ENCODE results near the gene BPIFB6.

BPIFB6 gene

DNA sequence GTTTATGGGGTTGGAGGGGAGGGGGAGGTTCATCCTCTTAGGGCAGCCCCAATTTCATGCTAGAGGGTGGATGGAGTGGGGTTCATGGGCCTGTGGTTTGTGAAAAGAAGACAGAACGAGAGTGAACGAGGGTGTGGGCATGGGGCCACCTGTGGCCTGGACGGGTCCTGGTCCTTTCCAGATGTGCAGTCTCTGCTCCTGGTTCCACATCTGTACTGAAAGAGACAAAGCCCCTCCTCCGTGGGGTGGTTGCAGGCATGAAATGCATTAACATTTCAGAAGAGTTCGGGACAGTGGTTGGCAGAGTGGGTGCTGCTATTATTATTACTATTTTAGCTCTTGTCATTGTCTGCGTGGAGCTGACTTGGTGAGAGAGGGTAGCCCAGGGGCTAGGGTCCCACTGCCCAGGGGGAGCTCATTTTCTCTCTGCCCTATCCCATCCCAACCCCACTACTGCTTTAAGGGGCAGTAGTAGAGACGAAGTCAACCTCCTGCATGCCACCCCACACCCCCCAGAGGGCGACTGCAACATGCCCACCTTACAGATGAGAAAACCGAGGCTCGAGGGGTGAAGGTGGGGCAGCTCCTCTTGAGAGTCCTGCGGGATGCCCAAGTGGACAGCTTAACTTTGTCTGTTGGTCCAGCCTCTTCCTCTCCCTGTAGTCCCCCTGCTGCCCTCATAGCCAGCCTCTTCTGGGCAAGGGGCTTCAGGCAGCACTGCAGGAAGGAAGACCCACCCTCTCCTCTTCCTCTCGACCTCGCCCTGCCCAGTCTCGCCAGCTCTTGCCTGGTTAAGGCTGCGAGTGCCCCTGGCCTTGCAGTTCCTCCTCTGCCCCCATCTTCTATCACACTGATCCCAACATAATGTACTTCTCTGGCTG is 15.5 kb upstream of the BPIFB6 start:
- DNase-seq (ENCODE audit: low read depth in 3 of 3): no peak

DNA sequence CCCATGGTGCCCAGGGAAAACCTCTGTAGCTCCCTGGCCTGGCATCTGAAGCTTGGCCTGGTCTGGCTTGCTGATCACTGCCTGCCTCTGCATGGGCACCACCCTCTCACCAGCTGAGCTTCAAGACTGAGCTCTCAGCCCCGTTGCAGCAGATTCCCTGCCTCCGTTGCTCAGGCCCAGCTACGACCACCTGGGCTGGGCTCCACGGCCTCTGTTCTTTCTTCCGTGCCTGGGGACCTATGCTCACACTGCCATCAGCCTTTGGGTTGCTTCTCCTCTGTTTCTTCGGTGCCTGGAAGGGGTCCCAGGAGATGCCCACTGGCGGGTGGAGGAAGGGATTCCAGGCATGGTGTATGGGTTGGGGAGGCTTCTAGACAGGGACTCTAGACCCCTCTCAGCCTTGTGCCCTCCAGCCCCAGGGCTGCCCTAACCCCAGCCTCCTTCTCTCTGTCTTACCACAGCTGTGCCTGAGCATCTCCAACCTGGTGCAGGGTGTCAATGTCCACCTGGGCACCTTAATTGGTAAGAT is 14.8 kb upstream of the BPIFB6 start:
- DNase-seq (ENCODE audit: low read depth in 3 of 3): no peak

DNA sequence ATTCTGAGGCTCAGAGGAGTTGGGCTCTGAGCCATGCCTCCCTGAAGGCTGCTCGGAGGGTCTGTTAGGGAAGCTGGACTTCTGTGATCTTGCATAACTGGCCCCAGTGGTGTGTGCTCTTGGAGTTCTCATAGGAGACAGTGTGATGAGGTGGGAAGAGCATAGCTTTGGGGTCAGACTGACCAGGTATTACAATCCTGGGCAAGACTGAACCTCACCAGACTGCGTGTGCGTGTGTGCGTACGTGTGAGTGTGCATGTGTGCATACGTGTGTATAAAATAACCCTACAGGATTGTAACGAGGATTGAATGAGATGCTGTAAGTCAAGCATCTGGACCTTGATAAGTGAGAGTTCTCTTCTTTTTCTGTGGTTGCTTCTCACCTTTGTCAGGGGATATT is 13.9 kb upstream of the BPIFB6 start:
- no peak for DNase-seq (ENCODE audit: low read depth in 3 of 3)

DNA sequence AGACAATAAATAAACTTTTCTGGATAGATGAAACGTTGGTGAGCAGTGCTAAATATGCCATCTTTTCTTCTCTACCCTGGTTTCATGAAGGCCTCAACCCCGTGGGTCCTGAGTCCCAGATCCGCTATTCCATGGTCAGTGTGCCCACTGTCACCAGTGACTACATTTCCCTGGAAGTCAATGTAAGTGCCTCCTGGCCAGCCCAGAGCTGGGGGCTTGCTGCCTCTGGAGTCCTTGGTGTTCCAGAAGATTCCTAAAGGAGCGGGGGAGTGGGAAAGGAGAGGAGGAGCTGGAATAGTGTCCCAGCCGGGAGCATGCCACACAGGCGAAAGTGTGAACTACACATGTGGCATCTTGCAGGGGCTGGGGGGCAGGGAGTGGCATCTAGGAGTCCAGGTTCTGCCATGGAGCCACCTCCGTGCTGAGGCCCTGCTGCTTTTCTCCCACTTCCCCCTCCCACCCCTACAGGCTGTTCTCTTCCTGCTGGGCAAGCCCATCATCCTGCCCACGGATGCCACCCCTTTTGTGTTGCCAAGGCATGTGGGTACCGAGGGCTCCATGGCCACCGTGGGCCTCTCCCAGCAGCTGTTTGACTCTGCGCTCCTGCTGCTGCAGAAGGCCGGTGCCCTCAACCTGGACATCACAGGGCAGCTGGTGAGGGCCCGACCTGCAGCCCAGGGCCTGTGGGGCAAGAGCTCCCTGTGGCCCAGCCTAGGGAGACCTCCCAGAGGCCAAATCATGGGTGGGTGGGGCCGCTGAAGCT is 13.1 kb upstream of the BPIFB6 start:
- DNase-seq (ENCODE audit: low read depth in 3 of 3): no peak

DNA sequence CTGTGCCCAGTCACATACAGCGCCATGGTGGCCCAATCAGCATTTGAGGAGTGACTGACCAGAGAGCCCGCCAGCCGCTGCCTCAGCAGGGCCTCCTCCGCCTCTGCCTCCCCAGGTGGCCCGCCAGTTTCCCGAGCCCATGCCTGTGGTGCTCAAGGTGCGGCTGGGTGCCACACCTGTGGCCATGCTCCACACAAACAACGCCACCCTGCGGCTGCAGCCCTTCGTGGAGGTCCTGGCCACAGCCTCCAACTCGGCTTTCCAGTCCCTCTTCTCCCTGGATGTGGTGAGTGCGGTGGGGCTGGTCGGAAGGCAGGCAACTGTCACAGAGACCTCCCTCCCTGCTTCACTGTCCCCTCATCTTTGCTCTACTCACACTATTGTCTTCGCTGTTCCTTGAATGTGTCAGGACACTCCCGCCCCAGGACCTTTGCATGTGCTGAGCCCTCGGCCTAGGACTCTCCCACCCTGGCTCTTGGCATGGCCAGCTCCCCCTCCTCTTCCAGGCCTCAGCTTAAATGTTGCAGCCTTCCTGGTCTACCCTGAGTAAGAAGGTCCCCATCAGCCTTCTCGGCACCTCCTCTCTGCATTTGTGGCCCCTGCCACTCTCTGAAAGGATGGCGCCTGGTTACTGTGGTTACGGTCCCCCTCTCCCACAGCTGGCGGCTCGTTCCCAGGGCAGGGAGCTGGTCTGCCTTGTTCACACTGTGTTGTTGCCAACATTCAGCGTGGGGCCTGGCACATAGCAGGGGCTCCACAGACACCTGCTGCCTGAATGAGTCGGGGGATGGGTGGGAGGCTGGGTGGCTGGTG is 11.8 kb upstream of the BPIFB6 start:
- no peak for DNase-seq (ENCODE audit: low read depth in 3 of 3)

DNA sequence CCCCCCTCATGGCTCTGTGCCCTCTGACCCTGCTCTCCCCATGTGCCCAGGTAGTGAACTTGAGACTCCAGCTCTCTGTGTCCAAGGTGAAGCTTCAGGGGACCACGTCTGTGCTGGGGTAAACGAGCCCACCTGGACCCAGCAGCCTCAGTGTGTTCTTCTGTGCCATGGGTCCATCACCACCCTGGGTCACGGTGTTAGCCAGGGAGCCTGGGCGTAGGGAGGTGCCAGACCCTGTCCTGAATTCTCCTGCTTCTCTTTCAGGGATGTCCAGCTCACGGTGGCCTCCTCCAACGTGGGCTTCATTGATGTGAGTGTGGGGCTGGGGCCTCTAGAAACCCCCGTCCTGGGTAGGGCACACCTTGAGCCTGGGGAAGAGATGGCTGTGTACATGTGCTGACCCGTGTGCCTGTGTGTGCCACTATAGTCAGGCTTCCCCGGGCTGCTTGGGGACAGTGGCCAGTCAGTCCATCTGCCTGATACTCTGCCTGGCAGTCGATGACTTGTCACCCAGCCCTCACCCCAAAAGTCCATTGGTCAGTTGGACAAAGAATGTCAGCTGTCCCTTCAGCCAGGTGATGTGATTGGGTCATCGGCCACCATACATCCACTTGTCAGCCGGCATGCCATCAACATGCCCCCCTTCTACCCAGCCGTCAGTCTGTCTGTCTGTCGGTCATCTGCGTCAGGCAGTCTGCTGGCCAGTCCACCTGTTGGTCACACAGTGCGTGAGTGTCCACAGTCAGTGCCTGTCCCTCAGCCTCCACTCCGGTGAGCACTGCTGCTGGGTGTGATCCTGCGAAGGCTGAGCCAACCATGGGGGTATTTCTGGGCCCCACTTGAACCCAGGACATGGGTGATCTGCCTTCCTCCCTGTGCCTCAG is 10.9 kb upstream of the BPIFB6 start:
- no peak for DNase-seq (ENCODE audit: low read depth in 3 of 3)

DNA sequence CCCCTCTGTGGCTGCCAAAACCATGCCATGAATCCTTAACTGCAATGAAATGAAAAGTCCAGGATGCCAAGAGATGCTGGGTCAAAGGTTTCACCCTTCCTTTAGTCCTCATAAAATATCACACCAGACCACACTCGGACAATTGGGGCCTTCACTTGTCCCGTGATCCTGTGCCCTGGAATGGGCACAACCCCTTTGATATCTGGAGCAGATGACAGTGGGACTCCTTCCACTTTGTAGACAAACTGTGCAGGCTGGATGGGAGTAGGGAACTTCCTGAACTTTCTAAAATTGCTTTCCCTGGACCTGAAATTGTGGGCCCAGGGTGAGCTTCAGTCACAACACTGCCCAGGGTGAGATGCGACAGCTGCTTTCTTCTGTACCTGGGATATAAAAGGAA is 9.6 kb upstream of the BPIFB6 start:
- no peak for DNase-seq (ENCODE audit: low read depth in 3 of 3)

DNA sequence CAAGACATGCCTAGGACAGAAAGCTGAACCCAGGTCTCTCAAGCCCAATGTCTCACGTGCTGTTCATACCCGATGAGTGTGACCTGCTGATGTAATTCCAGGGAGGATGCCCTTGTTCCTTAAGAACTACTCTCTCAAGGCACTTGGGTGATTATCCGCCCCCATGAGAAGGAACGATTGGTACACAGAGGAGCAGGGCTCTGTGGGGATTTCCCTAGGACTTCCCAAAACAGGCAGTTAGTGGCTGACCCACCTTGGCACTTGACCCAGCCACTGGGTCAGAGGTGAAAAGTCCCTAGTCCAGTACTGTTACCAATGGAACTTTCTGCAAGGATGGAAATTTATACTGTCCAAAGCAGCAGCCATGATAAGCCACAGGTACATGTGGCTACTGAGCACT is 9.2 kb upstream of the BPIFB6 start:
- DNase-seq (ENCODE audit: low read depth in 3 of 3): no peak

DNA sequence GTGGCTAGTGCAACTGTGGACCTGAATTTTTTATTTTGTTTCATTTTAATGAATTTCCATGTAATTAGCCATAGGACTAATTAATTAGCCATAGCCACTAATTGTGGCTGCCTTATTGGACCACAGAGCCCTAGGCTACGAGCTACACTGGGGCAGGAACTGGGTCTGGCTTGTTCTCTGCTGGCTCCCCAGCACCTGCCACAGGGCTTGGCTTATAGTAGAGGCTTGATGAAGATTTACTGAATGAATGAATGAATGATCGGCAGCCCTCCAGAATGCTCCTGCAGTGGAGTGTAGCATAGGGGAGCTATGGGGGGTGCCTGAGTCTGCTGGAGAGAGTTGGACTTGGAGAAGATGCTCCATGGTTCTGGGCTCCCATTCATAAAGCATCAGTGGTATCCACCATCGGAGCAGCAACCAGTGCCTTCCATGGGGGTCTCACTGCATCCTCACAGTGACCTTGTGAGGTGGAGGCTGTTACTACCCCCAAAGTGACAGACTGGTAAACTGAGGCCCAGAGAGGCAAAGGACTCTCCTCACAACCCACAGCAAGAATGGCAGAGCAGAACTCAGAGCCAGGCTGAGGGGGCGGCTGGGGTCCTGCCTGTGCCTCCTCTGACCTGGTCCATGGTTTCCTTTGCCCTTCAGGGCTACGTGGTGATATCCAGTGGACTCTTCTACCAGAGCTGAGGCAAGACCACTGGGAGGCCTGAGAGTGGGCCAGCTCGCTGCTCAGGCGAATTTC is 8.6 kb upstream of the BPIFB6 start:
- DNase-seq (ENCODE audit: low read depth in 3 of 3): no peak

DNA sequence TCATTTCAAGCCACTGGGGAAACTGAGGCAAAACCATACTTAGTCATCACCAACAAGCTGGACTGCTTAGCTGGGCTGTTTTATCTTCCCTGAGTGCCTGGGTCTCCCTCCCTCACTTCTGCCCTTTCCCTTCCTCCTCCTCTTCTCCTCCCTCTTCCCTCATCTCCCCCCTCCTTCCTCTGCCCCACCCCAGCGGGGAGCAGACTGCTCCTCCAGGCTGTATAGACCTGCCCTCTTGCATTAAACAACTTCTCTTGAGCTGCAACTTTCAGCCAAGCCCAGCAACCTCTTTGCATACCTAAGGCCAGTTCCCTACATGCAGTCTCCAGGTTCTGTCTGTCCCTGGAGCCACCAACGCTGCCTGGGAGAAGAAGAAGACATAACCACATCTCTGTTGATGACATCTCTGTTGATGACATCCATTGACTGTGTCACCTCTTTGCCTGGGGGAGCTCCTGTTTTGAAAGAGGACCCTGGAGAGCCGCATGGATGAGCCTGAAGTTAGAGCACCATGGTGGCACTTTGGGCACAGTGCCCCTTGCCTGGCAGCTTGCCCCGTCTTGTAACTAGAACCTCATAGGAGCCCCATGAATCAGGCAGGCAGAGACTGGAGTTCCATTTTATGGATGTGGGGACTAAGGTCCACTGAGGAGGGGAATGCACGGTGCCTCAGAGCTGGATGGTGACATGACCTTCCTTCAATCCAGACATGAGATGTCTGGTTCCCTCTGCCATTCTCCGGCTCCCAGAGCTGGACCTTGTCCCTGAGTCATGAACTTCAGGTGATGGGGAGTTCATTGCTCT is 7.8 kb upstream of the BPIFB6 start:
- DNase-seq (ENCODE audit: low read depth in 3 of 3): no peak

DNA sequence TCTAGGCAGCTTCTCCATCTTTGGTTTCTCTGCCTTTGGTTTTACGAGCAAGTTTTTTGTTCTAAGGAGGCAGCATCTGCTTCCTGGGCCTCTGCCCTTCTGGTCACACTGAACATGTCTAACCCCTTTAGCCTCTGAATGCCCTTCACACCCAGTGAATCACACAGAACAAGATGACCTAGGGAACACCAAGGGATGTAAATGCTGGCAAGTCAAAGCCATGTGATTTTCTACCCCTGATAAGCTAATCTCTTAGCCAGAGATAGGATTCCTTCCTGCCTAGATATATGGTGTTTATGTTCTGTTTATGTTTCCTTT is 7.2 kb upstream of the BPIFB6 start:
- DNase-seq (ENCODE audit: low read depth in 3 of 3): no peak

DNA sequence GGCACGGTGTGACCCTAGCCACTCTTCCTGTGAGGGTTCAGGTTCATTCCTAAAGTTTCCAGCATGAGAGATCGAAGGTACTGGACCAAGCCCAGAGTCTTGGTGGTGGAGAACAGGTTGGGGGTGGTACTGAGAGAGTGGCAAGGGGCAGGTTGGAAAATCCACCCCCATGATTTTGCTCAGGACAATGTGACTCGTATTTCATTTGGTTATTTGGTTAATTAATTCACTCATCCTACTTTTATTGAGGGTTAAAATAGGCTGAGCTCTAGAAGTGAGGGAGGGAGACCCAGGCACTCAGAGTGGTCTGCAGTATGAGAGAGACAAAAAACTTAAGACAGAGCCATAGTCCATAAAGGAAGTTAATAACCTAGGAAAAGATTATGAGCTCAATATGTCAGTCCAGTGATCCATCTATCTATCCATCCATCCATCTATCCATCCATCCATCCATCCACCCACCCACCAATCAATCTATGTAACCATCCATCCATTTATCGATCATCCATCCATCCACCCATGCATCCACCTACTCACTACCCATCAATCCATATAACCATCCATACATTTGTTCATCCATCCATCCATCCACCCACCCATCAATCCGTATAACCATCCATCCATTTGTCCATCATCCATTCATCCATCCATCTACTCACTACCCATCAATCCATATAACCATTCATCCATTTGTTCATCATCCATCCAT is 6.7 kb upstream of the BPIFB6 start:
- no peak for DNase-seq (ENCODE audit: low read depth in 3 of 3)

DNA sequence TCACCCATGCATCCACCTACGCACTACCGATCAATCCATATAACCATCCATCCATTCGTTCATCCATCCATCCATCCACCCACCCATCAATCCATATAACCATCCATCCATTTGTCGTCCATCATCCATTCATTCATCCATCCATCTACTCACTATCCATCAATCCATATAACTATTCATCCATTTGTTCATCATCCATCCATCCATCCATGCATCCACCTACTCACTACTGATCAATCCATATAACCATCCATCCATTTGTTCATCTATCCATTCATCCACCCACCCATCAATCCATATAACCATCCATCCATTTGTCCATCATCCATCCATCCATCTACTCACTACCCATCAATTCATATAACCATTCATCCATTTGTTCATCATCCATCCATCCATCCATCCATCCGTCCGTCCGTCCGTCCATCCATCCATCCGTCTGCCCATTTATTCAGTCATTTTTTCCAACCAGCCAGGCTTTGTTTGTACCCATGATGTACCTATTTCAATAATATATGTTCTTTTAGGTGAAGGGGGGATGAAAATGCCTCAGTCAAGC is 6.1 kb upstream of the BPIFB6 start:
- no peak for DNase-seq (ENCODE audit: low read depth in 3 of 3)

DNA sequence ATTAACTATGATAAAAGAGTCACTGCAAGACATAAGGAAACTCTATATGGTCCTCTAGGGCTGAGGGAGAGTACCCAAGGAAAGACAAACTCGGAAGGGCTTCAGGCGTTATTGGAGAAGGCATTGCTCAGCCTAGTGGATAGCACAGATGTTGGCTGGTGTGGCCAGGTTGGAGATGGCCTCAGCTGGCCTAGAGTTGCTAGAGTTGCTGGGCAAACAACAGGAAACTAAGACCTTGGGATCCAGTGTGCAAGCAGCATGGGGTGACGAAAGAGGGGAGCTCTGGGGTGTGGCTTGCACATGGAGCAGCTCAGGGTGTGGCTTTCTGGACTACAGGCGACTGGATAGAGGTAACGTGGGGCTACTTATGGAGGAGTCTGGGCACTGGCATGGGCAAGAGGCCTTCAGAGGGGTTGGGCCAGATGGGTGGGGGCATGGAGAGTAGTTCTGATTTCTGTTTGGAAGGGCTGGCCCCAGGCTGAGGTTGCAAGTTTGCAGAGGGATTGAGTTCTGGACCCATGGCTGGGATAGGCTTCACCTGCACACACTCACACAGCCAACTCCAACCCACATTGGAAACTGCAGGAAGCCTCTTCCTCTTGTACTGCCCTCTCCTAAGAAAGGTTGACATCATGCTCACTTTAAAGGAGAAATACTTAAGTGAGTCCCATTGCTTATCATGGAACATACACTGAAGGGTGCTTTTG is 5.2 kb upstream of the BPIFB6 start:
- DNase-seq (ENCODE audit: low read depth in 3 of 3): no peak

DNA sequence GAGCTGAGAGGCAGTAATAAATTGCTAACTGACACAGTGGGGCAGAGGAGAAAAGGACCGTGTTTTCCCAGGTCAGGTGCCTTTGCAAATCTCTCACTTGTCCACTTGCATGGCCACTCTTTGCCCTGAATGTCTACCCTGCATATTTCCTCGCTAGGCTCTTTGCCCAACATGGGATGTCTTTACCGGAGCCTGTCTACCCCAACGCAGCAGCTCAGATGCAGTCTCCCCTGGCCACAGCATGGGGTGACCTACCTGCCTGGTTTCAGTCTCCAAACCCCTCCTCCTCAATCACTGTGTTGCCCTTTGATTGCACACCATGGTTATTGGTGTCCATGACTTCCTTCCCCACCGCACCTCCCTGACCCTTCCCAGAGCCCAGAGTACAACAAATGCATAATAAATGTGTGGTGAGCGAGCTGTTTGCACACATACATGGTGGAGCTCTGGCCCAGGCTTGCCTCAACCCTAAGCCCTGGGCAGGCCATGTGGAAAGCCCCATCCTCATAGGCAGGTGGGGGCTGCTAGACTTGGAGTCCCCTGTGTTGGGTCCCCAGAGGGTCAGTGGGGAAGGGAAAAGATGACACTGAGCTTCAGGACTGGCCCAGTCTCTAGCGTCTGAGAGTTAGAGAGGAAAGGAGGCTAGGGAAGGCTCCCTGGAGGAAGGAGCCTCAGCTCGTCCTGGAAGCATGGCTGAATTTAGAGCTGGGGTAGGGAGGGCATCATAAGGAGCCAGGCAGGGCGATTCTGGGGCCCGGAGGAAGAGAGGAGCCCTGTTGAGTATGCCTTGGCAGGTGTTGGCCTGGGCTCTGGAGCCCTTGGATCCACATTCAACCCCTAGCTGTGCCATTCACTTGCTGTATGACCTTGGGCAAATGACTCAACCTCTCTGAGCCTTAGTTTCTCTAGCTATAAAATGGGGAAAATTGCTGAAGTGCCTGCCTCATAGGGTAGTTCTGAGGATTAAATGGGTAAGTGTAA is 4.4 kb upstream of the BPIFB6 start:
- no peak for DNase-seq (ENCODE audit: low read depth in 3 of 3)

DNA sequence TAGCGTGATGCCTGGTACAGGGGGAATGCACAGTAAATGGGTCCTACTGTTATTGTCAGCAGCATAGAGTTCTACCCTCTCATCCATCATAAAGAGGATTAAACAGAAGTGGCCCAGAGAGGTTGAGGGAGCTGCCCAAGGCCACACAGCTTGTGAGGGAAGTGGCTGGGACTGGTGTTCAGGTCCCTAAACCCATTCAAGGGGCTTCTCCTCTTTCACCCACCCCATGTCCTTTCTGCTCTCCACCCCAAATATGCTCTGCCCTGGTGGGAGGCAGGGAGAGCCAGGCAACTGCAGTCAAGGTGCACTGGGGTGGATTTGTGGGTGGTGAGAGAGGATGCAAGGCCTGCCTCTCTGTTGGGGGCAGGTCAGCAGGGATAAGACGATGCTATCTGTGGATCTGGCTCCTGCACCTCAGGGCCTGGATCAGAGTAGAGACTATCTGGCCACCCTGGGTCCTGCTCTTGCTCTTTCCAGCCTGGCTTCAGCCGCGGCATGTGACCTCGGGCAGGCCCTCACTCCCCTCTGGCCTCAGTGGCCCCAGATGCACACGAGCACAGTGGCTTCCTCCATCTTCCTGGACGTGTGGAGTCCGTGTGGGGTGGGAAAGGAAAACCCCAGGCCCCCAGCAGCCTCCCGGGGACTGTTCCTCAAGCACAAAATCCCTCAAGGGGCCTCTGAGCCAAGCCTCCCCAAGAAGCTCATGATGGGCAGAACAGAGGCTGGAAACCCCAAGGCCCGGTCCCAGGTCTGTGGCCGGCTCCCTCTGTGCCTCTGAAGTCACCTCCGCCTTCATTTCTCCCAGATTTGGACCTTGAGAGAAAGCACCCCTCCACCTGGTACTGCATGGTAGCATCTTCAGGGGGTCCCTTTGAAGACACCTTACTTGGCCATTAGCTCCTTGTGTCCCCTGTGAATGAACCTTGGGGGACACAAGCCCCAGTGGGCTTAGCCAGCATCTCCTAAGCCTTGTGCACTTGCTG is 3.4 kb upstream of the BPIFB6 start:
- DNase-seq (ENCODE audit: low read depth in 3 of 3): no peak

Measured in stimulated activated CD4-positive, alpha-beta T cell treated with anti-CD3 and anti-CD28 coated beads, TNF-alpha, amount 100 ng/mL, for 4 hours (primary cell).